SK-N-SH treated with all-trans-retinoic acid at 6 μM for 48 hours (cell line): ENCODE measurements around the gene LTBP1.

Experiments
- CSDC2 ChIP-seq: fragments of 250-450 bp; sonication (Bioruptor Pico); IDR thresholded peaks from 2 replicates; pipeline ENCODE4 v1.5.0; 2020; ENCODE audit warnings: mild to moderate bottlenecking, moderate library complexity
- OSR1 ChIP-seq: fragments of 250-450 bp; sonication (Bioruptor Pico); IDR thresholded peaks from 2 replicates; pipeline ENCODE4 v1.8.0; 2022; ENCODE audit warnings: moderate library complexity, mild to moderate bottlenecking, inconsistent platforms
- PATZ1 ChIP-seq: fragments of 250-450 bp; sonication (Bioruptor Pico); IDR thresholded peaks from 2 replicates; pipeline ENCODE4 v1.8.0; 2020; ENCODE audit warnings: mild to moderate bottlenecking, moderate library complexity, borderline replicate concordance
- POU6F1 ChIP-seq: fragments of 250-450 bp; sonication (Bioruptor Pico); IDR thresholded peaks from 2 replicates; pipeline ENCODE4 v1.8.0; 2021; ENCODE audit warnings: low read depth, mild to moderate bottlenecking, moderate library complexity, borderline replicate concordance
- RARB ChIP-seq: fragments of 250-450 bp; sonication (Bioruptor Pico); IDR thresholded peaks from 2 replicates; pipeline ENCODE4 v1.8.0; 2021; ENCODE audit warnings: mild to moderate bottlenecking, moderate library complexity
- SNAI2 ChIP-seq: fragments of 250-450 bp; sonication (Bioruptor Pico); IDR thresholded peaks from 2 replicates; pipeline ENCODE4 v1.5.0; 2020; ENCODE audit warnings: mild to moderate bottlenecking, moderate library complexity
- ZFP30 ChIP-seq: fragments of 450-650 bp; formaldehyde crosslinking; IDR thresholded peaks from 2 replicates; pipeline ENCODE4 v1.5.0; 2022; ENCODE audit warnings: mild to moderate bottlenecking, moderate library complexity

- TF ChIP-seq PATZ1 (CRISPR knock-in tag): no peak
- TF ChIP-seq POU6F1 (CRISPR knock-in tag): no peak
- TF ChIP-seq SNAI2 (CRISPR knock-in tag): no peak
- no peak for TF ChIP-seq ZFP30 (CRISPR knock-in tag)
- no peak for TF ChIP-seq OSR1 (CRISPR knock-in tag)
- TF ChIP-seq CSDC2: no peak
- TF ChIP-seq RARB (CRISPR knock-in tag): no peak
Observed at GRCh38 chr2:33321236-33321771, 374.6 kb downstream of the LTBP1 start.
